Measurements from ENCODE around the gene PKN1. TPM values are rescaled to one million over a fixed set of nuclear protein-coding genes. Genes with fewer than 3 reads are reported as not detected.

The PKN1 gene
- total RNA-seq, 1 donor: 167 TPM

DNA sequence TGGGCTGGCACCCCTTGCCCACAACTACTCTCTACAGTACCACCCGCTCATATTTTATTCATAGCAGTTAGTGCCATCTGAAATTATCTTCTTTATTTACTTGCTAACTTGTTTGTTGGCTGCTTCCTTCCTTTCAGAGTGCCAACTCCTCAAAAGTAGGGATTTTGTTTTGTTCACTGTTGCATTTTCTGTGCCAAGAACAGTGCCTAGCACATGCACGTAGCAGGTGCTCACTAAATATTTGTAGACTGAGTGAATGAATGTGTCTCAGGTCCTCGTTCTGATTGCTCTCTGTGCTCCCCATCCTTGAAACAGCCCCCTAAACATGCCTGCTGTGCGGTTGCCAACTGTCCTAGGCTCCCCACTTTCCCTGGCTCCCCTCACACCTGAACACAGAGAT is 61.3 kb downstream of the PKN1 start:
- no peaks in the 10 kb centered on the region for H3K9me3 ChIP-seq (ENCODE audit: low read depth, low read length)
- peaks cover 42% of the 10 kb centered on the region for H3K79me2 ChIP-seq (ENCODE audit: insufficient read depth, low read length)
- no peak for DNase-seq (ENCODE audit: insufficient read length, low spot score, missing footprints)
- peak overlapping the region; percentile 37 for H3K27ac ChIP-seq (ENCODE audit: low read depth, low read length)
- H3K36me3 ChIP-seq (ENCODE audit: insufficient read depth, low read length): peaks cover 25% of the 10 kb centered on the region
- H3K4me3 ChIP-seq (ENCODE audit: insufficient read depth, low read length): peak overlapping the region; percentile 95
- peaks cover 17% of the 10 kb centered on the region for H4K20me1 ChIP-seq (ENCODE audit: insufficient read depth, low read length)
- no peaks in the 10 kb centered on the region for H3K27me3 ChIP-seq (ENCODE audit: insufficient read depth, low read length)
- H3K4me1 ChIP-seq (ENCODE audit: insufficient read depth, low read length): peaks cover 27% of the 10 kb centered on the region
- H2AFZ ChIP-seq (ENCODE audit: low read length): no peak overlapping the region
- TF ChIP-seq, protein P1, sequence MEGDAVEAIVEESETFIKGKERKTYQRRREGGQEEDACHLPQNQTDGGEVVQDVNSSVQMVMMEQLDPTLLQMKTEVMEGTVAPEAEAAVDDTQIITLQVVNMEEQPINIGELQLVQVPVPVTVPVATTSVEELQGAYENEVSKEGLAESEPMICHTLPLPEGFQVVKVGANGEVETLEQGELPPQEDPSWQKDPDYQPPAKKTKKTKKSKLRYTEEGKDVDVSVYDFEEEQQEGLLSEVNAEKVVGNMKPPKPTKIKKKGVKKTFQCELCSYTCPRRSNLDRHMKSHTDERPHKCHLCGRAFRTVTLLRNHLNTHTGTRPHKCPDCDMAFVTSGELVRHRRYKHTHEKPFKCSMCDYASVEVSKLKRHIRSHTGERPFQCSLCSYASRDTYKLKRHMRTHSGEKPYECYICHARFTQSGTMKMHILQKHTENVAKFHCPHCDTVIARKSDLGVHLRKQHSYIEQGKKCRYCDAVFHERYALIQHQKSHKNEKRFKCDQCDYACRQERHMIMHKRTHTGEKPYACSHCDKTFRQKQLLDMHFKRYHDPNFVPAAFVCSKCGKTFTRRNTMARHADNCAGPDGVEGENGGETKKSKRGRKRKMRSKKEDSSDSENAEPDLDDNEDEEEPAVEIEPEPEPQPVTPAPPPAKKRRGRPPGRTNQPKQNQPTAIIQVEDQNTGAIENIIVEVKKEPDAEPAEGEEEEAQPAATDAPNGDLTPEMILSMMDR (IDR thresholded peaks at IDR 0.05; ENCODE audit: extremely low read depth, low read depth, low read length): no peak
- H3K4me2 ChIP-seq (ENCODE audit: insufficient read depth, low read length): peak overlapping the region; percentile 97

- H3K4me1 ChIP-seq (ENCODE audit: insufficient read depth, low read length): peaks cover 27% of the 10 kb centered on the region
- H3K27ac ChIP-seq (ENCODE audit: low read depth, low read length): peak overlapping the region; percentile 37
- H2AFZ ChIP-seq (ENCODE audit: low read length): peak overlapping the region; percentile 41
- peak; percentile 97 for DNase-seq (ENCODE audit: insufficient read length, low spot score, missing footprints)
- no peaks in the 10 kb centered on the region for H3K9me3 ChIP-seq (ENCODE audit: low read depth, low read length)
- peak overlapping the region; percentile 97 for H3K4me2 ChIP-seq (ENCODE audit: insufficient read depth, low read length)
- H3K79me2 ChIP-seq (ENCODE audit: insufficient read depth, low read length): peaks cover 39% of the 10 kb centered on the region
- H3K4me3 ChIP-seq (ENCODE audit: insufficient read depth, low read length): peak overlapping the region; percentile 95
- H3K27me3 ChIP-seq (ENCODE audit: insufficient read depth, low read length): no peaks in the 10 kb centered on the region
- TF ChIP-seq, protein P1 (IDR thresholded peaks at IDR 0.05; ENCODE audit: extremely low read depth, low read depth, low read length): no peak
- peaks cover 21% of the 10 kb centered on the region for H3K36me3 ChIP-seq (ENCODE audit: insufficient read depth, low read length)
- peaks cover 17% of the 10 kb centered on the region for H4K20me1 ChIP-seq (ENCODE audit: insufficient read depth, low read length)
These were observed 62.0 kb downstream of the PKN1 start for GRCh38 chr19:14494910-14495671.

DNA sequence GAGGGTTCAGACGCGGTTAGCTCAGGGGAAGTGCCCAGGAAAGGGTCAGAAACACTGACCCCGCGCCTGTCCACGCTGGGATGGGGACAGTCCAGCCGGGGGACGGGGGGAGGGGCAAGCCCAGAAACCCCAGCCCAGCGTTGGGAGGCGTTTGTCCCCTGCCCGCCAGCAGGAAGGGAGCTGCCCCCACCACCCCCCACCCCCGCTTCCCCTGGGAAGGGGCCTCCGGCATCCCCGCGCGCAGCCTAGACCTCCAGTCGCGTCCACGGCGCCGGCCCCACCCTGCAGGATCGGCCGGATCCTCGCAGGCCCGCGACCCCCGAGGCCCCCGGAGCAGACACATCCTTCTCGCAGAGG is 62.5 kb downstream of the PKN1 start:
- no peak overlapping the region for H3K27ac ChIP-seq (ENCODE audit: low read depth, low read length)
- H3K4me1 ChIP-seq (ENCODE audit: insufficient read depth, low read length): peaks cover 27% of the 10 kb centered on the region
- TF ChIP-seq, protein P1 (IDR thresholded peaks at IDR 0.05; ENCODE audit: extremely low read depth, low read depth, low read length): no peak
- H3K27me3 ChIP-seq (ENCODE audit: insufficient read depth, low read length): no peaks in the 10 kb centered on the region
- peak overlapping the region; percentile 41 for H2AFZ ChIP-seq (ENCODE audit: low read length)
- H3K9me3 ChIP-seq (ENCODE audit: low read depth, low read length): no peaks in the 10 kb centered on the region
- no peak for DNase-seq (ENCODE audit: insufficient read length, low spot score, missing footprints)
- H3K79me2 ChIP-seq (ENCODE audit: insufficient read depth, low read length): peaks cover 39% of the 10 kb centered on the region
- peak overlapping the region; percentile 97 for H3K4me2 ChIP-seq (ENCODE audit: insufficient read depth, low read length)
- peak overlapping the region; percentile 95 for H3K4me3 ChIP-seq (ENCODE audit: insufficient read depth, low read length)
- peaks cover 17% of the 10 kb centered on the region for H4K20me1 ChIP-seq (ENCODE audit: insufficient read depth, low read length)
- H3K36me3 ChIP-seq (ENCODE audit: insufficient read depth, low read length): peaks cover 21% of the 10 kb centered on the region

DNA sequence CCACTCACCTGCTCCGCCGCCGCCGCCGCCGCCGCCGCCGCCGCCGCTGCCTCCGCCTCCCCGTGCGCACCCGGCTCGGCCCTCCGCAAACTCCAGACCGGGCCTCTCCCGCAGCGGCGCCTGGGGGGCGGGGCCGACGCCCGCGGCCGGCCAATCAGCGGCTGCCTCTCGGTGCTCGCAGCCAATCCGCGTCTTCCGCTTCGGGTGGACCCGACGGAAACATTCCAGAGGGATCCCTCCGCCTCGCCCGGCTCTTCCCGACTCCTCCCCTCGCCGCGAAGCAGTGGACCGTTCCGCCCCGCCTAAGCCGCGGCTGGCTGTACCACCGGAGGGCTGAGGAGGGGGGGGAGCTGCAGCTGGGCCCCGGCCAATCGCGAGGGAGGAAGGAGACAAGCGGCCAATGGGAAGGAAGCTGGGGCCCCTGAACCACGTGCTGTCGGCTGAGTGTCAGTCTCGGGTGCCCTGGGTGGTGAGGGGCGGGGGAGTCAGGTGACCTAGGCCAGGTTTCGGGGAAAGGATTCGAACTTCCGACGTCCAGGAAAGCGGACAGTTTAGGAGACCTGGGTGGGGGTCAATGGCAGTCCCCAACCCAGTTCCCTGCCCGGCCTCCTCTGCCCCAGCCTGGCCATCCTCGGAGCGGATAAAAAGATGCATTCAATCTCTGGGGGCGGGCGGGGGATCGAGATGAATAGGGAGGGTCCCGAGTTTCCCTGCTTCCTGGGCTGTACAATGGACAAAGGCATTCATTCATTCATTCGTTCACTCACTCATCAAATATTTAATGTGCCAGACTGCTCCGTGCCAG is 63.1 kb downstream of the PKN1 start, which contains the start of gene GIPC1:
GIPC1 (minus strand) TSS at position 99 of the 805 bp plus-strand sequence. CDS start 13,151 bp downstream, outside the sequence.
- no peaks in the 10 kb centered on the region for H3K9me3 ChIP-seq (ENCODE audit: low read depth, low read length)
- peak within 1 kb of the TSS; percentile 71 for H2AFZ ChIP-seq (ENCODE audit: low read length)
- no peaks in the 10 kb centered on the region for H3K27me3 ChIP-seq (ENCODE audit: insufficient read depth, low read length)
- peak; percentile 100 for DNase-seq (ENCODE audit: insufficient read length, low spot score, missing footprints)
- H3K4me1 ChIP-seq (ENCODE audit: insufficient read depth, low read length): peaks cover 27% of the 10 kb centered on the region
- H3K27ac ChIP-seq (ENCODE audit: low read depth, low read length): peak within 1 kb of the TSS; percentile 56
- peak within 1 kb of the TSS; percentile 95 for H3K4me3 ChIP-seq (ENCODE audit: insufficient read depth, low read length)
- peaks cover 17% of the 10 kb centered on the region for H4K20me1 ChIP-seq (ENCODE audit: insufficient read depth, low read length)
- TF ChIP-seq, protein P1 (IDR thresholded peaks at IDR 0.05; ENCODE audit: extremely low read depth, low read depth, low read length): no peak
- peaks cover 39% of the 10 kb centered on the region for H3K79me2 ChIP-seq (ENCODE audit: insufficient read depth, low read length)
- H3K4me2 ChIP-seq (ENCODE audit: insufficient read depth, low read length): peak within 1 kb of the TSS; percentile 97
- H3K36me3 ChIP-seq (ENCODE audit: insufficient read depth, low read length): peaks cover 17% of the 10 kb centered on the region

All from osteoblast (primary cell).